ENCODE results near the gene PDE8B.

- TF ChIP-seq POLR2A (IDR thresholded peaks at IDR 0.05) (no peak), CTCF (IDR thresholded peaks at IDR 0.05) (no peak)
Observed at GRCh38 chr5:77452351-77452750, 241.9 kb downstream of the PDE8B start.
